Measurements from ENCODE around the gene TXNDC2. TPM values are rescaled to one million over a fixed set of nuclear protein-coding genes. Genes with fewer than 3 reads are reported as not detected.

TXNDC2 gene
- total RNA-seq, 2 donors from 2014 or later = not detected

DNA sequence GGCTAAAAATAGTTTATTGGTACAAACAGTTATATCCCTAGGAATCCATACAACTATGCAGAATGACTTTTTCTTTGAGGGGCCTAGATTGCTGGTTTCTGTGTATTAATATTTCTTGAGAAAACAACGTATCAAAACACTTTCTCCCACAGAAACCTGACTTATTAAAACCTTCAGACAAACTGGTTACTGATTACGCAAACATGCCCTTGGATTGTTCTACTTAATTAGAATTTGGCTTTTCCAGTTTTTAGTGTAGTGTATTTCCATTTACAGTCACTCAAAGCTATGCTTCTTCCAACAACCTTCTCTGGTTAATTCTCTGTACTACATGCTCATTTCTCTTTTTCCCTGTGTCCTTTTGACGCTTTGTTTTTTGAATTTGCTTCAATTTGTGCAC is 48.1 kb downstream of the TXNDC2 start:
- H3K4me1 Mint-ChIP-seq = peaks cover 8% of the 10 kb centered on the region
- no peak overlapping the region for H3K27ac Mint-ChIP-seq
- H3K4me3 Mint-ChIP-seq = no peak overlapping the region
- no peak for ATAC-seq (replicated peaks)
- H3K27me3 Mint-ChIP-seq = no peaks in the 10 kb centered on the region
- H3K9me3 Mint-ChIP-seq = no peaks in the 10 kb centered on the region
- peaks cover 77% of the 10 kb centered on the region for H3K36me3 Mint-ChIP-seq (ENCODE audit: low read depth)

DNA sequence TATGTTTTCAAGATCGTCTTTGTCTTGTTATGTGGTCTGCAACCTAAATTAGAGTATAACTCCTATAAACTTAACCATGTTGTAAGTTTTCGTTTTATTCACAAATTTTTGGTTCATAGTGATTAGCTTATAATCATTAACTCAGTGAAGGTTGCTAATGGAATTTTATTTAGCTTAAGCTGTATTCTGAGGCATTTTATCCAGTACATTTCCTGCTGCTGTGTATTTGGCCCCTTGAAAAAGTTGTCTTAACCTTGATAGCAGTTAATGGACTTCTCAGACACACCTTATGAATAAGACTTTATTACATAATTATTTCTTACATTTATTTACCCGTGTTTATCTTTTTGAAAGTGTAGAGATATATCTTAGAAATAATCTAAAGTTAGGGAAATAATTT is 48.5 kb downstream of the TXNDC2 start:
- H3K27me3 Mint-ChIP-seq = no peaks in the 10 kb centered on the region
- H3K36me3 Mint-ChIP-seq (ENCODE audit: low read depth) = peaks cover 81% of the 10 kb centered on the region
- ATAC-seq (replicated peaks) = no peak

More for the DNA sequence above, 48.5 kb downstream of the TXNDC2 start:
- H3K9me3 Mint-ChIP-seq = no peaks in the 10 kb centered on the region
- no peak overlapping the region for H3K27ac Mint-ChIP-seq
- H3K4me1 Mint-ChIP-seq = peaks cover 5% of the 10 kb centered on the region
- no peak overlapping the region for H3K4me3 Mint-ChIP-seq

Other genes starting within 250 kb of the TXNDC2 start
- gene RAB31, start 177.7 kb upstream of the TXNDC2 start, total RNA-seq = under 1 TPM; 0.08 to 0.69 TPM
- gene VAPA, start 28.0 kb downstream of the TXNDC2 start, total RNA-seq = 100 to 1,000 TPM; 135 to 185 TPM